HFFc6 (cell line): ENCODE data around the gene C1QTNF9B. TPM values are rescaled to one million over a fixed set of nuclear protein-coding genes. Genes with fewer than 3 reads are reported as not detected.
A peak's percentile ranks its signal among the peaks of the same experiment; 100 is the strongest.

Source experiments
- DNase-seq: peaks from one replicate; pipeline ENCODE4 v3.0.0-alpha.2; 2018
- H3K27ac Mint-ChIP-seq: 2 replicates; pipeline ENCODE4 v1.8.0; 2020; ENCODE audit warnings: mild to moderate bottlenecking, mixed read lengths
- H3K27me3 Mint-ChIP-seq: 2 replicates; pipeline ENCODE4 v1.8.0; 2021; ENCODE audit warnings: mild to moderate bottlenecking, moderate library complexity, mixed read lengths; ENCODE audit not compliant: insufficient read depth
- H3K36me3 Mint-ChIP-seq: 2 replicates; pipeline ENCODE4 v1.8.0; 2021; ENCODE audit warnings: low read depth, mixed read lengths
- H3K4me1 Mint-ChIP-seq: 2 replicates; pipeline ENCODE4 v1.8.0; 2020; ENCODE audit warnings: low read depth, mixed read lengths
- H3K4me3 Mint-ChIP-seq: 2 replicates; pipeline ENCODE4 v1.8.0; 2020; ENCODE audit warnings: mild to moderate bottlenecking, moderate library complexity, mixed read lengths
- H3K9me3 Mint-ChIP-seq: 2 replicates; pipeline ENCODE4 v1.8.0; 2020; ENCODE audit warnings: mild to moderate bottlenecking, mixed read lengths
- CTCF ChIP-seq: fragments of 200-600 bp; sonication (generic); IDR thresholded peaks from 2 replicates; pipeline ENCODE4 v1.5.0; 2021; ENCODE audit warnings: antibody characterized with exemption, mild to moderate bottlenecking
- total RNA-seq, 6 experiments: library from RNA; stranded (reverse); fragmentation: NEBNext Ultra II Directional; extraction: Animal tissue kit (Norgen Biotek cat#: 25700); gene quantifications; 2 replicates in 1 of 6; 3 replicates in 5 of 6; pipeline ENCODE4 v1.2.3, GENCODE V29; 2021

Gene C1QTNF9B
- total RNA-seq, 6 experiments from 2014 or later, result 0.25 to 0.27 TPM; not detected in 4

- Mint-ChIP-seq H3K4me1 (no peaks in the 10 kb centered on the region), H3K27me3 (peaks cover 3% of the 10 kb centered on the region), H3K27ac (no peak overlapping the region), H3K9me3 (no peaks in the 10 kb centered on the region), H3K4me3 (no peak overlapping the region), H3K36me3 (peaks cover 5% of the 10 kb centered on the region; the same call in 1 of the 2 replicates)
- TF ChIP-seq CTCF, result no peak
- DNase-seq, result no peak
These were observed 20.0 kb downstream of the C1QTNF9B start for GRCh38 chr13:23877286-23877685.

DNA sequence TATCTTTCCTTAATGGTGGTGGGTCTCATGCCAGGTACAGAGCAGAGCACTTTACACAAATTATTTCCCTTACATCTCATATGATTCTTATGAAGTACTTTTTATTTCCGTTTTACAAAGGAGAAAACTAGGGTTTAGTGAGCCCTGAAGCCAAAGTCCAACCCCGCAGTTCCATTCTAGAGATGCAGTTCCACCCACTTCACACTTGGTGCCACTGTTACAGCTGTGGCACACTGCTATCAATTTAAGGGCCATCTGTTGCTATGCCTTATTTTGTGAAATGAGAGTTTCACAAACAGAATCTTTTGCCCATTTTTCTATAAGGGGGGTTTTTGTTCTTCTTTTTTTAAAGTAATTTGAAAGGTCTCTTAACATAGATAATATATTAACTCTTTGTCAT lies 21.0 kb downstream of the C1QTNF9B start:
- Mint-ChIP-seq H3K4me3 (no peak overlapping the region), H3K27me3 (no peaks in the 10 kb centered on the region), H3K4me1 (peaks cover 2% of the 10 kb centered on the region; the same call in 1 of the 2 replicates), H3K27ac (no peak overlapping the region), H3K9me3 (no peaks in the 10 kb centered on the region), H3K36me3 (peaks cover 5% of the 10 kb centered on the region; the same call in 1 of the 2 replicates)
- peak; percentile 73 for TF ChIP-seq CTCF
- DNase-seq, result peak; percentile 28

GRCh38 chr13:23871616-23872220 lies 25.6 kb downstream of the C1QTNF9B start:
- Mint-ChIP-seq H3K4me3 (no peak overlapping the region), H3K4me1 (peaks cover 9% of the 10 kb centered on the region; the same call in 1 of the 2 replicates), H3K9me3 (no peaks in the 10 kb centered on the region), H3K36me3 (no peaks in the 10 kb centered on the region), H3K27ac (no peak overlapping the region), H3K27me3 (no peaks in the 10 kb centered on the region)
- peak; percentile 46 for DNase-seq
- peak; percentile 84 for TF ChIP-seq CTCF

DNA sequence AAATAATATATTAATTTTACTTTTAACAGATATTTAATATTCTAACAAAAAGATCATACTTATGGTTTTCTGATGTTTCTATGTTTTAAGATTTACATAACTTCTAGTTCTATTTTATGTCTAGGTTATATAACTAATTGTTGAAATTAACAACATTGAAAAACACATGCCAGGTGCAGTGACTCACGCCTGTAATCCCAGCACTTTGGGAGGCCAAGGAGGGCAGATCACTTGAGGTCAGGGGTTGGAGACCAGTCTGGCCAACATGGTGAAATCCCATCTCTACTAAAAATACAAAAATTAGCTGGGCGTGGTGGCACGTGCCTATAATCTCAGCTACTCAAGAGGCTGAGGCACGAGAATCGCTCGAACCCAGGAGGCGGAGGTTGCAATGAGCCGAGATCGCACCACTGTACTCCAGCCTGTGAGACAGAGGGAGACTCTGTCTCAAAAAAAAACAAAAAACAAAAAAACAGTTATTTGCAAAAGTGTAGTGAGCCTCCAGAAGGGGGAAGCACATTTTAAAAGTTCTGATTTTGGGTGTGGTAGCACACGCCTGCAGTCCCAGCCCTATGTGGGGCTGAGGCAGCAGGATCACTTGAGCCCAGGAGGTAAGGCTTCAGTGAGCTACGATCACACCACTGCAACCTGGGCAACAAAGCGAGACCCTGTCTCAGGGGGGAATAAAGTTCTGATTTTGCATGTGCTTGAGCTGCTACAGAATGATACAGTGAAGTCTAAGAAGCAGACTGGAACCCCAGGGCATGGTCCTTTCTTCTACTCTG lies 26.8 kb downstream of the C1QTNF9B start:
- DNase-seq, result no peak
- Mint-ChIP-seq H3K27me3 (no peaks in the 10 kb centered on the region), H3K4me1 (peaks cover 9% of the 10 kb centered on the region; the same call in 1 of the 2 replicates), H3K9me3 (no peaks in the 10 kb centered on the region), H3K27ac (no peak overlapping the region), H3K4me3 (no peak overlapping the region), H3K36me3 (no peaks in the 10 kb centered on the region)
- TF ChIP-seq CTCF, result peak; percentile 35; the same call in 1 of the 2 replicates

DNA sequence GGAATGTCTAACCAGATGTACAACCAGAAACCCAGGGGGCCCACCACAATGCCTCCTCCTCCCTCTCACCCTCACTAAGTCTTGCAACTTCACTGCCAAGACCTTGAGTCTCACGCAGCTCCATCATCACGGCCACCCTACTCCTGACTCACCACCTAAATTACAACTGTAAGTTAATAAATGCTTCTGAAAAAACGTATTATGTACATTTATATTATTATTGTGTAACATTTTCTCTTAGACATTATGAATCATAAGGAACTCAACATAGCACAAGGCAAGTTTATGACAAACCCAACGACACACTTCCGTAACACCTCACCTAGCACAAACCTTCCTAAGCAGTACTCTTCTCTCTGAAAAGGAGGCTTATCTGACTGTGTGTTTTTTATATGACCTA lies 28.8 kb downstream of the C1QTNF9B start:
- Mint-ChIP-seq H3K4me1 (peaks cover 9% of the 10 kb centered on the region; the same call in 1 of the 2 replicates), H3K4me3 (no peak overlapping the region), H3K27me3 (no peaks in the 10 kb centered on the region), H3K9me3 (no peaks in the 10 kb centered on the region), H3K36me3 (no peaks in the 10 kb centered on the region), H3K27ac (no peak overlapping the region)
- no peak; the same call in 1 of the 2 replicates for TF ChIP-seq CTCF
- DNase-seq, result peak; percentile 64
